Right lobe of liver (tissue), 4 donors: ENCODE results near the gene TYW5.

ENCODE experiments used
- CTCF ChIP-seq, 4 donors: fragments of 200-600 bp in 3 of 4; fragments of 450-650 bp in 1 of 4; IDR thresholded peaks; one replicate each; pipeline versions ENCODE4 v1.5.1 to v1.8.0; 2016 to 2022; ENCODE audit warnings: antibody characterized with exemption in 4 of 4, mild to moderate bottlenecking in 2 of 4
- POLR2A ChIP-seq: fragments of 450-650 bp; IDR thresholded peaks from one replicate; pipeline ENCODE4 v1.6.1; 2017; ENCODE audit warnings: antibody characterized with exemption, mild to moderate bottlenecking
- donor health status: DM: no; HTN: no; CAD: no.
- donor health status: DM: no; HTN: no; CAD: no.
- donor health status: DM: no; HTN: yes; CAD: no.

- no peak for TF ChIP-seq POLR2A
- TF ChIP-seq CTCF (IDR thresholded peaks at IDR 0.05): no peak
Observed at GRCh38 chr2:199910338-199911051, 44.8 kb downstream of the TYW5 start.
